ENCODE data around the gene TUBB4A. TPM values are rescaled to one million over a fixed set of nuclear protein-coding genes. Genes with fewer than 3 reads are reported as not detected.

TUBB4A gene
- total RNA-seq, 1 experiment from 2014 or later, result not detected

DNA sequence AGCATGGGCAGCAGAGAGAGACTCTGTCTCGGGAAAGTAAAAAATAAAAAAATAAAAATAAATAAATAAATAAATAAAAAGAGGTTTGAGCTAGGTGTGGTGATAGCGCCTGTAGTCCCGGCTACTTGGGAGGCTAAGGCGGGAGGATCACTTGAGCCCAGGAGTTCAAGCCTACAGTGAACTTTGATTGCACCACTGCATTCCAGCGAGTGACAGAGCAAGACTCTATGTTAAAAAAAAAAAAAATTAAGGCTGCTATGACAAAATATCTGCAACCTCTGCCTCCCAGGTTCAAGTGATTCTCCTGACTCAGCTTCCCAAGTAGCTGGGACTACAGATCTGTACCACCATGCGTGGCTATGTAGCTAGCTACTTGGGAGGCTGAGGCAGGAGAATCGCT, 17.3 kb downstream of the TUBB4A start:
- peak in 1 of 2 experiments; percentile 59 for DNase-seq
- peaks cover 5% of the 10 kb centered on the region; the same call in 1 of the 2 replicates for H3F3A ChIP-seq (ENCODE audit: insufficient read depth, low read depth)
- intact Hi-C loops (cut with micrococcal nuclease; ENCODE audit: unreplicated experiment), result no loop called here
- H3K27ac ChIP-seq, result peak overlapping the region; percentile 70
- no peak overlapping the region for H2AFZ ChIP-seq
- H3K27me3 ChIP-seq (ENCODE audit: insufficient read depth, low read depth), result no peaks in the 10 kb centered on the region
- H4K20me1 ChIP-seq (ENCODE audit: insufficient read depth), result no peaks in the 10 kb centered on the region
- no peaks in the 10 kb centered on the region for H3K9me3 ChIP-seq (ENCODE audit: insufficient read depth, low read depth)
- no peak for TF ChIP-seq EZH2 (IDR thresholded peaks at IDR 0.05; ENCODE audit: low read depth)
- TF ChIP-seq, protein P1, sequence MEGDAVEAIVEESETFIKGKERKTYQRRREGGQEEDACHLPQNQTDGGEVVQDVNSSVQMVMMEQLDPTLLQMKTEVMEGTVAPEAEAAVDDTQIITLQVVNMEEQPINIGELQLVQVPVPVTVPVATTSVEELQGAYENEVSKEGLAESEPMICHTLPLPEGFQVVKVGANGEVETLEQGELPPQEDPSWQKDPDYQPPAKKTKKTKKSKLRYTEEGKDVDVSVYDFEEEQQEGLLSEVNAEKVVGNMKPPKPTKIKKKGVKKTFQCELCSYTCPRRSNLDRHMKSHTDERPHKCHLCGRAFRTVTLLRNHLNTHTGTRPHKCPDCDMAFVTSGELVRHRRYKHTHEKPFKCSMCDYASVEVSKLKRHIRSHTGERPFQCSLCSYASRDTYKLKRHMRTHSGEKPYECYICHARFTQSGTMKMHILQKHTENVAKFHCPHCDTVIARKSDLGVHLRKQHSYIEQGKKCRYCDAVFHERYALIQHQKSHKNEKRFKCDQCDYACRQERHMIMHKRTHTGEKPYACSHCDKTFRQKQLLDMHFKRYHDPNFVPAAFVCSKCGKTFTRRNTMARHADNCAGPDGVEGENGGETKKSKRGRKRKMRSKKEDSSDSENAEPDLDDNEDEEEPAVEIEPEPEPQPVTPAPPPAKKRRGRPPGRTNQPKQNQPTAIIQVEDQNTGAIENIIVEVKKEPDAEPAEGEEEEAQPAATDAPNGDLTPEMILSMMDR (conservative IDR thresholded peaks at IDR 0.05), result no peak
- CTCF ChIA-PET, result no interaction called here
- no peaks in the 10 kb centered on the region for H3K9me2 ChIP-seq (ENCODE audit: insufficient read depth)
- no TSS peak for BruUV-seq (replicated peaks)
- H3K4me1 ChIP-seq (replicated peaks; ENCODE audit: insufficient read depth), result peaks cover 11% of the 10 kb centered on the region; the same call in 1 of the 2 replicates
- H3K79me2 ChIP-seq (ENCODE audit: low read depth), result no peaks in the 10 kb centered on the region
- H3K4me3 ChIP-seq, result no peak overlapping the region
- H3K4me2 ChIP-seq, result no peak overlapping the region
- POLR2A ChIA-PET (ENCODE audit: unreplicated experiment), result no interaction called here
- H3K36me3 ChIP-seq (ENCODE audit: low read depth), result no peaks in the 10 kb centered on the region

DNA sequence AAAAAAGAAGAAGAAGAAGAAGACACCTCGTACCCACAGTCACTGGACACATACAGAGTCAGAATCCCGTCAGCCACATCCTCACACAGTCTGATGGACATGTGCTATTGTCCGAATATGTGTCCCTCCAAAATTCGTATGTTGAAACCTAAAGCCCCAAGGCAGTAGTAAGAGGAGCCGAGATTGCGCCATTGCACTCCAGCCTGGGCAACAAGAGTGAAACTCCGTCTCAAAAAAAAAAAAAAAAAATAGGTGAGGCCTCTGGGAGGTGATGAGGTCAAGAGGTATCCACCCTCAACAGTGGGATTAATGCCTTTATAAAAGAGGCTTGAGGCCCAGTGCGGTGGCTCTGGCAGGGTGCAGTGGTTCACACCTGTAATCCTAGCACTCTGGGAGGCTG, 17.9 kb downstream of the TUBB4A start:
- intact Hi-C loops (cut with micrococcal nuclease; ENCODE audit: unreplicated experiment), result no loop called here
- peak in 1 of 2 experiments; percentile 71 for DNase-seq
- no peak overlapping the region for H3K4me3 ChIP-seq
- POLR2A ChIA-PET (ENCODE audit: unreplicated experiment), result no interaction called here
- no peak overlapping the region for H2AFZ ChIP-seq
- H3K4me1 ChIP-seq (replicated peaks; ENCODE audit: insufficient read depth), result peaks cover 11% of the 10 kb centered on the region; the same call in 1 of the 2 replicates
- no peaks in the 10 kb centered on the region for H3K36me3 ChIP-seq (ENCODE audit: low read depth)
- no TSS peak for BruUV-seq (replicated peaks)
- H3K27ac ChIP-seq, result peak overlapping the region; percentile 70
- H3F3A ChIP-seq (ENCODE audit: insufficient read depth, low read depth), result peaks cover 5% of the 10 kb centered on the region; the same call in 1 of the 2 replicates
- TF ChIP-seq EZH2 (IDR thresholded peaks at IDR 0.05; ENCODE audit: low read depth), result no peak
- TF ChIP-seq, protein P1 (conservative IDR thresholded peaks at IDR 0.05), result no peak
- CTCF ChIA-PET, result no interaction called here
- H4K20me1 ChIP-seq (ENCODE audit: insufficient read depth), result no peaks in the 10 kb centered on the region
- peak overlapping the region; percentile 47 for H3K4me2 ChIP-seq
- H3K27me3 ChIP-seq (ENCODE audit: insufficient read depth, low read depth), result no peaks in the 10 kb centered on the region
- no peaks in the 10 kb centered on the region for H3K79me2 ChIP-seq (ENCODE audit: low read depth)
- no peaks in the 10 kb centered on the region for H3K9me2 ChIP-seq (ENCODE audit: insufficient read depth)
- H3K9me3 ChIP-seq (ENCODE audit: insufficient read depth, low read depth), result no peaks in the 10 kb centered on the region

DNA sequence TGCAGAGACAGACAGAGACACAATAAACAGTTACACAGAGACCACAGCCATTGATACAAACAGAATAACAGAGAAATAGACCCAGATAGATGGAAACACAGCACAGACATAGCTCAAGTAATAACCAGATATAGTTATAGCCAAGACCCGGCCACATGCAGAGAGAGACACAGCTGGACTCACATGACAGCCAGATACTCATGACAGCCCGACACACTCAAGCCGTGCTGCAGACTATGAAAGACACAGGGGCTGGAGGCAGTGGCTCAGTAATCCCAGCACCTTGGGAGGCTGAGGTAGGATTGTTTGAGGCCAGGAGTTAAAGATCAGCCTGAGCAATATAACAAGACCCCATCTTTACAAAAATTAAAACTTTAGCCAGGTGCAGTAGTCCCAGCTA, 18.9 kb downstream of the TUBB4A start:
- Histone ChIP-seq H3K4me1 (replicated peaks; ENCODE audit: insufficient read depth) (peaks cover 11% of the 10 kb centered on the region; the same call in 1 of the 2 replicates), H3K27me3 (ENCODE audit: insufficient read depth, low read depth) (no peaks in the 10 kb centered on the region), H3K9me3 (ENCODE audit: insufficient read depth, low read depth) (no peaks in the 10 kb centered on the region), H3K4me3 (no peak overlapping the region), H3K27ac (no peak overlapping the region), H3K36me3 (ENCODE audit: low read depth) (no peaks in the 10 kb centered on the region), H3K9me2 (ENCODE audit: insufficient read depth) (no peaks in the 10 kb centered on the region), H3K79me2 (ENCODE audit: low read depth) (no peaks in the 10 kb centered on the region), H3F3A (ENCODE audit: insufficient read depth, low read depth) (peaks cover 5% of the 10 kb centered on the region; the same call in 1 of the 2 replicates), H2AFZ (no peak overlapping the region), H3K4me2 (no peak overlapping the region), H4K20me1 (ENCODE audit: insufficient read depth) (no peaks in the 10 kb centered on the region)
- BruUV-seq (replicated peaks), result no TSS peak
- DNase-seq, result no peak
- POLR2A ChIA-PET (ENCODE audit: unreplicated experiment), result interaction anchor here (0.7 kb wide), 1 partner anchor 221 kb away, joined by 3 read pairs; no protein-coding TSS in a partner anchor
- TF ChIP-seq, protein P1 (conservative IDR thresholded peaks at IDR 0.05), result no peak
- no peak for TF ChIP-seq EZH2 (IDR thresholded peaks at IDR 0.05; ENCODE audit: low read depth)
- CTCF ChIA-PET, result no interaction called here
- intact Hi-C loops (cut with micrococcal nuclease; ENCODE audit: unreplicated experiment), result no loop called here
